ENCODE measurements around the gene NGEF.

The NGEF gene

DNA sequence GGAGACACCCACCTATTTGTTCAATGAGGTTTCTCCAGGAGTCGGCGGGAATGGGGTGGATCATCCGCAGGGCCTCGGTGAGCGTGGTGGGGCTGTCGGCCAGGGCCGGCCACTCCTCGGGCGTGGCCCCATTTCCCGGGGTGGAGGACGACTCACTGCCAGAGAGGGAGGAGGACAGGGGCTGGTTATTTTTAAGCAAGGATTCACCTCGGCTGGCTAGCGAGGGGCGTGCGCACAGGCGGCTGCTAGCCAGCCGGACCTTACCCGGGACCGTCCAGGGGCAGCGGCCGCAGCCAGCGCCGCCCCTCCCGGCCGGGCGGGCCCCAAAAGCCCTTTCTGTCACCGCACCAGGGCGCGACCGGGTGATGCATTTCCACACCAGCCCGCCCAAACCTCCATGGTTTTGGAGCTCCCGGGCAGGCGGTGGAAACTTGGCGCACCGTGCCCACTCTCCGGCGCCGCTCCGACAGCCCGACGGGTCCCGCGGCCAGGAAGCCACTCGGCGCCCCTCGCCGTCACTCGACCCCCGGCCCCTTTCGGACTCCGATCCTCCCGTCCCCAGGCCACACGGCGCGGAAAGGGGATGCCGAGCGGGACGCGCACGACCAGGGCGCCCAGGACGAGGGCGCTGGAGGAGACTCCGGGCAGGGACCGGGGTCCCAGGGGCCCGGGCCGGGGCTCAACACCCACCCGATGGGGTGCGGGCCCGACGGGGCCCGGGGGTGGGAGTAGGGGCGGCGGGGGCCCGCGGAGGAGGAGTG is 85.8 kb downstream of the NGEF start:
- Histone ChIP-seq H3K27ac (no peak overlapping the region), H3K4me3 (ENCODE audit: low read depth in 1 of 2, low read length in 1 of 2) (no peak overlapping the region), H3K9me3 (no peaks in the 10 kb centered on the region), H3K36me3 (no peaks in the 10 kb centered on the region), H3K4me1 (ENCODE audit: control insufficient read depth in 1 of 2, insufficient read depth in 1 of 2, low read depth in 1 of 2, low read length in 1 of 2) (peaks cover 0 to 4% of the 10 kb centered on the region in 2 experiments), H3K27me3 (peaks cover 89% of the 10 kb centered on the region)
- TF ChIP-seq, protein P1, sequence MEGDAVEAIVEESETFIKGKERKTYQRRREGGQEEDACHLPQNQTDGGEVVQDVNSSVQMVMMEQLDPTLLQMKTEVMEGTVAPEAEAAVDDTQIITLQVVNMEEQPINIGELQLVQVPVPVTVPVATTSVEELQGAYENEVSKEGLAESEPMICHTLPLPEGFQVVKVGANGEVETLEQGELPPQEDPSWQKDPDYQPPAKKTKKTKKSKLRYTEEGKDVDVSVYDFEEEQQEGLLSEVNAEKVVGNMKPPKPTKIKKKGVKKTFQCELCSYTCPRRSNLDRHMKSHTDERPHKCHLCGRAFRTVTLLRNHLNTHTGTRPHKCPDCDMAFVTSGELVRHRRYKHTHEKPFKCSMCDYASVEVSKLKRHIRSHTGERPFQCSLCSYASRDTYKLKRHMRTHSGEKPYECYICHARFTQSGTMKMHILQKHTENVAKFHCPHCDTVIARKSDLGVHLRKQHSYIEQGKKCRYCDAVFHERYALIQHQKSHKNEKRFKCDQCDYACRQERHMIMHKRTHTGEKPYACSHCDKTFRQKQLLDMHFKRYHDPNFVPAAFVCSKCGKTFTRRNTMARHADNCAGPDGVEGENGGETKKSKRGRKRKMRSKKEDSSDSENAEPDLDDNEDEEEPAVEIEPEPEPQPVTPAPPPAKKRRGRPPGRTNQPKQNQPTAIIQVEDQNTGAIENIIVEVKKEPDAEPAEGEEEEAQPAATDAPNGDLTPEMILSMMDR (IDR thresholded peaks at IDR 0.05): no peak

DNA sequence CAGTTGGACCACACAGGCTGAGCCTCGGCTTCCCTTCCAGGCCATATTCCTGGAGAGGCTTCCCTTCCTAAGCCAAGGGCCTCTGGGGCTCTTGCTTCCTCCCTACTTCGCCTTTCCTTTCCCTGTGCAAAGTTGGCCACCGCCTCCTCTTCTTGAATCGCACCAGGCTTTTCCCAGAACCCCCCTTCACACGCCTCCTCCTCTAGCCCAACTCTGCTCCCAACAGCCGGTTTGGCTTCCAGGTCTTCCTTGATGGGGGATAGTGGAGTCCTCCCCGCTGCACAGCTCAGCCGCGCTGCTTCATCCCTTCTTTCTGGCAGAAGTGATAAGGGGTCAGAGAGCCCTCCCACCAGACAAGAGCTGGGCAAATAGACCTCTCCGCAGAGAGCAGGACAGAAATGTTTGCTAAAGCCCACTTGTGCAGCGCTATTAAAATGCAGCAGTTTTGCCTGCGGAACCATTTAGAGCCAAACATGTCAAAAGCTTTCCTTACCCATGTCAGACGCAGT is 86.6 kb downstream of the NGEF start:
- Histone ChIP-seq H3K27me3 (peaks cover 88% of the 10 kb centered on the region), H3K36me3 (no peaks in the 10 kb centered on the region), H3K4me3 (ENCODE audit: low read depth in 1 of 2, low read length in 1 of 2) (no peak overlapping the region), H3K27ac (no peak overlapping the region), H3K4me1 (ENCODE audit: control insufficient read depth in 1 of 2, insufficient read depth in 1 of 2, low read depth in 1 of 2, low read length in 1 of 2) (peaks cover 0 to 4% of the 10 kb centered on the region in 2 experiments), H3K9me3 (no peaks in the 10 kb centered on the region)
- TF ChIP-seq, protein P1 (IDR thresholded peaks at IDR 0.05): no peak

DNA sequence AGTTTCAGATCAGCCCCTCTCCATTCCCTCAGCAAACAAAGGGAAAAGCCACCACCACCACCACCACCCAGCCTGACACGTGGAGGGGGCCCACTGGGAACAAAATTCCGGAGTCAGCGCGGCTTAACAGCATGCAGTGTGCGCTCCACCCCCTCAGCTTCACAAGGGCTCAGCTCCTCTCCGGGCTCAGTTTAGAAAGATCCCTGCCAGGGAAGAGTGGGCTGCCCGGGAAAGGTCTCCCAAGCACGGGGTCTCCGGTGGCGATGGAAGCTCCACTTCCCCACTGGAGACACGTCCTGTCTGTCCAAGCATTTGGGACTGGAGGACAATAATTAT is 87.3 kb downstream of the NGEF start:
- no peaks in the 10 kb centered on the region for H3K36me3 ChIP-seq
- H3K9me3 ChIP-seq: no peaks in the 10 kb centered on the region
- TF ChIP-seq, protein P1 (IDR thresholded peaks at IDR 0.05): no peak
- no peak overlapping the region for H3K4me3 ChIP-seq (ENCODE audit: low read depth in 1 of 2, low read length in 1 of 2)
- no peak overlapping the region for H3K27ac ChIP-seq
- peaks cover 0 to 4% of the 10 kb centered on the region in 2 experiments for H3K4me1 ChIP-seq (ENCODE audit: control insufficient read depth in 1 of 2, insufficient read depth in 1 of 2, low read depth in 1 of 2, low read length in 1 of 2)
- H3K27me3 ChIP-seq: peaks cover 88% of the 10 kb centered on the region

DNA sequence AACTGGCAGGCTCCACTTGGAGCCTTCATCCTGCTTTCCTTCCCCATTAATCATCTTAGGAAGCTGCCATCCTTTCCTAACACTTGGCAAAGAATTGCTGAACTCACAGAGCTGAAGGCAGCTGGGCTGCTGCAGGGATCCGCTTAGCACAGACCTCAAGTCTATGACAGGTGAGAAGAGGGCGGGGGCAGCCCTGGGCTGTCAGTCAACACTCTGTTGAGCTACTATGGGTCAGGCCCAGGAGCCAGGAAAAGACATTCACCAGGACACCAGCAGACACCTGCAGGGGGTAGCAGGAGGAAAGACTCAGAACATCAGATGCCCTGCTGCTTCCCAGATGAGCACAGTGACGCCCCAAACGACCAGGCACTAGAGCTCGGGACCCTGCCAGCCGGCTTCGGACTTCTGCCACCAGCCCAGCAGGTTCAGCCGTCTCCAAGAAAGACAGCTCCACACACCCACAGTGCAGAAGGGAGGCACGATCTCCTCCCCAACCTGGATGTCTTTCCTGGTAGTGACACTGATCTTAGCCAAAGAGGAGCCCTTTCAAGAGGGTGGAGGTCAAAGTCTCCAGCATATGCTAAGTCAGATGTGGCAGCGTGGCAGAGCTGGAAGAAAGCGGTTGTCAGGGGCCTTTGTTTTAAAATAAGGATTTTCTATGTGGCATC is 87.8 kb downstream of the NGEF start:
- Histone ChIP-seq H3K36me3 (no peaks in the 10 kb centered on the region), H3K27me3 (peaks cover 88% of the 10 kb centered on the region), H3K4me1 (ENCODE audit: control insufficient read depth in 1 of 2, insufficient read depth in 1 of 2, low read depth in 1 of 2, low read length in 1 of 2) (peaks cover 0 to 4% of the 10 kb centered on the region in 2 experiments), H3K4me3 (ENCODE audit: low read depth in 1 of 2, low read length in 1 of 2) (no peak overlapping the region), H3K9me3 (no peaks in the 10 kb centered on the region), H3K27ac (no peak overlapping the region)
- TF ChIP-seq, protein P1 (IDR thresholded peaks at IDR 0.05): no peak

DNA sequence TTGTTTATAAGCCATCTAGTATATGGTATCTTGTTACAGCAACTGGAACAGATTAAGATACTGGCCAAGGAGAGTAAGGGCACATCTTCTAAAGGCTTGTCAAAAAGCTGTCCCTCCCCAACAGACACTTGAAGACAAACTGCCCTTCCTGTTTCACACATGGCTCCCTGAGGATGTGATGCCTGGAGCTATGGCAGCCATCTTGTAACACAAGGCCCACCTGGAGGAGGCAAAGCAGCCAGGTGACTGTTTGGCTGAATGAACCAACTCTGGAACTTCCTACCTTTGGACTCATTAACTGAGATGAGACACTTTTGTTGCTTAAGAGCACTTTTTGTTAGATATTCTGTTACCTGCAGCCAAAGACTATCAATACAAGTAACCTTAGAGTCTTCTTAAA is 88.6 kb downstream of the NGEF start:
- H3K4me1 ChIP-seq (ENCODE audit: control insufficient read depth in 1 of 2, insufficient read depth in 1 of 2, low read depth in 1 of 2, low read length in 1 of 2): peaks cover 0 to 4% of the 10 kb centered on the region in 2 experiments

More for the DNA sequence above, 88.6 kb downstream of the NGEF start:
- TF ChIP-seq, protein P1 (IDR thresholded peaks at IDR 0.05): no peak
- Histone ChIP-seq H3K27me3 (peaks cover 88% of the 10 kb centered on the region), H3K9me3 (no peaks in the 10 kb centered on the region), H3K36me3 (no peaks in the 10 kb centered on the region), H3K27ac (no peak overlapping the region), H3K4me3 (ENCODE audit: low read depth in 1 of 2, low read length in 1 of 2) (no peak overlapping the region)
